ENCODE measurements around the gene KRT83.

DNA sequence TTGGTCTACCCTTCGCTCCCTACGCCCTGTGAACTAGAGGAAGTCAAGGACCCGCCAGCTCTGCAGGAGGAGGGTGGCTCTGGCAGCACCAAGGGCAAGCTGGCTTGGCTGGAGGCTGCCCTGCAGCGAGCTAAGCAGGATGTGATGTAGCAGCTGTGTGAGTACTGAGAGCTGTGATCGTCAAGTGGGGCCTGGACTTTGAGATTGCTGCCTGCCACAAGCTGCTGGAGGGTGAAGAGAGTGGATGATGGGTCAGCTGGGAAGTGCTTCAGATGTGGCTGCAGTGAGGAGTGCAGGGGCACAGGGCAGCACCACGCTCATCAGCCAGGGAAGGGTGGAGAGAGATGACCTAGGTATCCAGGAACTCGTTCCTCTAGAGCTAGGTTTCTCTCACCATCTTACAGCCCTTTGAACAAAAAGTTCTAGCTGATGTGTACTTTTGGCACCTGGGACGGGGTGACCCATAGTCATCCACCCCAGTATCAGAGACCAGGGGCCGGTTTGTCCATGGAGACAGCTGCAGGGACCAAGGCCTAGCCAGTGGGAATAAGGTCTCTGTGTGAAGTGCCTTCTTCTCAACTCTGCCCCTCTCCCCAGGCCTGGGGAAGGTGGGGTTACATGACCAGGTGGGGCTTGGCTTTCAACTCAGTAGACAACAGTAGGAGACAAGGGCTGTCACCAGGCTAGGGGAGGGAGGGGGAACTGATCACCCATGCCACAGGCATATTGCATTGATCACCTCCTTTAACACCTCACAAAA lies 43.5 kb downstream of the KRT83 start:
- TF ChIP-seq, protein P1, sequence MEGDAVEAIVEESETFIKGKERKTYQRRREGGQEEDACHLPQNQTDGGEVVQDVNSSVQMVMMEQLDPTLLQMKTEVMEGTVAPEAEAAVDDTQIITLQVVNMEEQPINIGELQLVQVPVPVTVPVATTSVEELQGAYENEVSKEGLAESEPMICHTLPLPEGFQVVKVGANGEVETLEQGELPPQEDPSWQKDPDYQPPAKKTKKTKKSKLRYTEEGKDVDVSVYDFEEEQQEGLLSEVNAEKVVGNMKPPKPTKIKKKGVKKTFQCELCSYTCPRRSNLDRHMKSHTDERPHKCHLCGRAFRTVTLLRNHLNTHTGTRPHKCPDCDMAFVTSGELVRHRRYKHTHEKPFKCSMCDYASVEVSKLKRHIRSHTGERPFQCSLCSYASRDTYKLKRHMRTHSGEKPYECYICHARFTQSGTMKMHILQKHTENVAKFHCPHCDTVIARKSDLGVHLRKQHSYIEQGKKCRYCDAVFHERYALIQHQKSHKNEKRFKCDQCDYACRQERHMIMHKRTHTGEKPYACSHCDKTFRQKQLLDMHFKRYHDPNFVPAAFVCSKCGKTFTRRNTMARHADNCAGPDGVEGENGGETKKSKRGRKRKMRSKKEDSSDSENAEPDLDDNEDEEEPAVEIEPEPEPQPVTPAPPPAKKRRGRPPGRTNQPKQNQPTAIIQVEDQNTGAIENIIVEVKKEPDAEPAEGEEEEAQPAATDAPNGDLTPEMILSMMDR (IDR thresholded peaks at IDR 0.05) = no peak
- no peak for TF ChIP-seq POLR2A (IDR thresholded peaks at IDR 0.05)
- no peak for TF ChIP-seq POLR2AphosphoS5 (IDR thresholded peaks at IDR 0.05; ENCODE audit: insufficient read depth in 1 of 2, low read depth in 1 of 2)
